WI38 (cell line): ENCODE measurements around the gene RYR3.
A peak's percentile ranks its signal among the peaks of the same experiment; 100 is the strongest.

Experiments
- H3K4me3 ChIP-seq: 2 replicates; pipeline ENCODE4 v1.5.1; 2011; ENCODE audit warnings: low read depth, mild to moderate bottlenecking, control low read depth, low read length
- TF ChIP-seq, protein P1 (sequence below): IDR thresholded peaks from 2 replicates; pipeline ENCODE4 v1.5.1; 2012; ENCODE audit warnings: low read depth, mild to moderate bottlenecking, control low read depth, low read length

Gene RYR3

DNA sequence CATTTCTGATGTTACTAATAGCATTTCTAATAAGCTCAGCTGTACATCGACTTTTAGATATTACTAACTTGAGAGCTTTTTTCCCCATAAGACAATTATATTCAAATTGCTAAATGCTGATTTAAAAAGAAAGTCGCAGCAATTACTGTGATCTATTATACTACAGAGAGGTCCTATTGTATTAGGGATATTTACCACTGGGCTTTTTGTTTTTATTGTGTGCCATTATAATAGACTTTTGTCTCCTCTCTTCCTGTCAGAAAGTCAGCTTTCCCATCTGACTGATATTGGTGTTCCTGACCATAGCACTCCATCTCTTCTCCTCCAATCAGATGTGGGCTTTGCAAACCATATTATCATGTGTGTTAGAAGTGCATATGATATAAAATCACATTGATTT is 27.2 kb upstream of the RYR3 start:
- TF ChIP-seq, protein P1, sequence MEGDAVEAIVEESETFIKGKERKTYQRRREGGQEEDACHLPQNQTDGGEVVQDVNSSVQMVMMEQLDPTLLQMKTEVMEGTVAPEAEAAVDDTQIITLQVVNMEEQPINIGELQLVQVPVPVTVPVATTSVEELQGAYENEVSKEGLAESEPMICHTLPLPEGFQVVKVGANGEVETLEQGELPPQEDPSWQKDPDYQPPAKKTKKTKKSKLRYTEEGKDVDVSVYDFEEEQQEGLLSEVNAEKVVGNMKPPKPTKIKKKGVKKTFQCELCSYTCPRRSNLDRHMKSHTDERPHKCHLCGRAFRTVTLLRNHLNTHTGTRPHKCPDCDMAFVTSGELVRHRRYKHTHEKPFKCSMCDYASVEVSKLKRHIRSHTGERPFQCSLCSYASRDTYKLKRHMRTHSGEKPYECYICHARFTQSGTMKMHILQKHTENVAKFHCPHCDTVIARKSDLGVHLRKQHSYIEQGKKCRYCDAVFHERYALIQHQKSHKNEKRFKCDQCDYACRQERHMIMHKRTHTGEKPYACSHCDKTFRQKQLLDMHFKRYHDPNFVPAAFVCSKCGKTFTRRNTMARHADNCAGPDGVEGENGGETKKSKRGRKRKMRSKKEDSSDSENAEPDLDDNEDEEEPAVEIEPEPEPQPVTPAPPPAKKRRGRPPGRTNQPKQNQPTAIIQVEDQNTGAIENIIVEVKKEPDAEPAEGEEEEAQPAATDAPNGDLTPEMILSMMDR = no peak
- no peak overlapping the region for H3K4me3 ChIP-seq

DNA sequence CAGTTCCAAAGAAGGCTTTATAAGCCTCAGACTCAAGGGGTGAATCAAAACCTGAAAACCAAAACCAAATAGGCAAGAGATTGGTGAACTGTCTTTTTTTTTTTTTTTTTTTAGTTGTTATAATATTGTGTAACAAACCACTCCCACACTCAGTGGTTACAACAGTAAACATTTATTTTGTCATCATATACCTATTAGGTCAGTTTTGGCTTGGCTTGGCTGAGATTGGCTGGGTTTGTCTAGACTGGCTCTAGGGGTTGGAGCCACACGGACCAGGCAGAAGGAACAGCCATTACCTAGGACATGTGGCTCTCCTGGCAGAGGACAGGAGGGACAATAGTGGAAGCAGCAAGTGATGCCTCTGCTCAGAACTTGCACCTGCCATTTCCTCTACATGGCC is 26.4 kb upstream of the RYR3 start:
- H3K4me3 ChIP-seq = no peak overlapping the region
- TF ChIP-seq, protein P1 = no peak

DNA sequence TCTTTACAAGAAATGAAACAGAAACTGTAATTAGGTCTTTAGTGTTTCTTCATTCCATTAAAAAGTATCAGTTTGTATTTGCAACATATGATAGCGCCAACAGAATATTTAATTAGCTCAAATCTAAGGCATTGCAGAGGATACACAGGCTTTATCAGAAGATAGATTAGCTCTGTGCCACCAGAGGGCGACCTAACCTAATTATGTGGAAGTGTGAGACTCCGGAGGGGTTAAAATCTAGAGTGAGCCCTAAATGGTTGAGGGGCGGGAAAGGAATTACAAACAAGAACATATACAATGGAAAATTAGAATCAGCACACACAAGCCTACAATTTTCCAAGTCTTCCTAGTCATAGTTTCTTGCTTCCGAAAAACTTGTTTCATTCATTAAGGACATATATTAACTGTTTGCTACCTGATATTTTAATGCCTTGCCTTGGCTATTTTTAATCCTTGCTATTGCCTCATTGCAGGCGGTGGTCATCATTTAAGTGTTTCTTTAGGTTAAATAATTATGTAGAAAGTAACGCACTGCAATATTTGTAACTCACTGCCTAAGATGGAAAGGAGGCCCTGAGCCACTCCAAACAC is 18.0 kb upstream of the RYR3 start:
- TF ChIP-seq, protein P1 = peak; percentile 46; the same call in 1 of the 2 replicates
- no peak overlapping the region for H3K4me3 ChIP-seq

DNA sequence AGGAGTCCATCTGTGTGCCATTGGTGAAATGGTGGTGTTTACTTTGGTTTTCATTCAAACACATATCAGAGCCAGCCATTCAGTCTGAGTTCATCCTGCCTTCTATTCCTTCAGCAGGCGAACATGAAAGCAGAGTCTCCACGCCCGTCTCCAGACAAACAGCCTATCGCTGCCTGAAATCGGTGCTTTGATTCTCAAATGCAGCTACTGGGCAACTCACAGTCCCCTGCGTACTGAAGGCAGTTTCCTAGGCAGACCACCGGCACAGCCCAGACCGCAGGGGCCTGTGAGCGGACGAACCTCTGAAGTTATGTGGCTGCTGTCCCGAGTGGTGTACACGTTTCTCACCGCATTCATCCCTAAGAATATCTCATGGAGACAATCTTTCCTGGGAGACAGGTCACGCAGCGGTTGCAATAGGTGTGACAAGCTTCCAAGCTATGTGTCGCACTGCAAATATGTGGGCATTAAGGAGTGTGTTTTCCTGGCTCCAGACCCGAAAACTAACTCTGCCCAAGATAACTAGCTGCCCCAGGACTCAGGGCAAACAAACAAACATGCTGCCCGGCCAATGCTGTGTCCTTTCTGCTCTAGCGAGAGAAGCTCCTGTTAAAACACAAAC is 16.9 kb upstream of the RYR3 start:
- no peak overlapping the region for H3K4me3 ChIP-seq
- TF ChIP-seq, protein P1 = no peak

DNA sequence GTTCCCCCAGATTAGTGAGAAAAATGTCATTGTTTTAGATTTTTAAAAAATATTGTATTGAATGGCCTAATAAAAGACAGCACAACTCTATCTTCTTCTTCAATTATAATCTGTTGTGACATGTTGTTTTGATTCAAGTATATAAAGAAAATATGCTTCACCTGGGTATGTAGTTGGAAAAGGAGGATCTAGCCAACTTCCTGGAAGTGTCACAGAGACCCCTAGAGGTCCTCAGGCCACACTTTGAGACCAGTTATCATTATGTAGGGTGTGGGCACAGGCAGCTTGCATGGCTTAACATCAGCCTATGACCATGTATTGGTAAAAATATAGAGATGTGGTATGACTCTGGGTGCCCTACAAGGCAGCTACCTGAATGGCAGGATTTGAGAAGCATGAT is 14.7 kb upstream of the RYR3 start:
- TF ChIP-seq, protein P1 = no peak
- H3K4me3 ChIP-seq = no peak overlapping the region

DNA sequence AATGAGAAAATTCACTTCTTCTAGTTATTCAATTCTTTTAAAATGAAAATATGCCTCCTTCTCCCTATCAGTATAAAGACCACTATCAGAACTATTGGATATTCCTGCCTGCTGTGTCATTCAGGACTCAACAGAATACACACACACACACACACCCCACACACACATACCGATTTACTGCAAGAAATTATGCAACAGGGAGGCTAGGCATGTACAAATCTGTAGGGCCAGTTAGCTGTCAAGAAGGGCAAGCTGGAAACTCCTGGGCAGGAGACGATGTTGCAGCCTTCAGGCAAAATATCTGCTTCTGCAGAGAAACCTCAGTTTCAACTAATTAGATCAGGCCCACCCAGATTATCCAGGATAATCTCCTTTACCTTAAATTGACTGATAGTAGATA is 13.9 kb upstream of the RYR3 start:
- TF ChIP-seq, protein P1 = no peak

DNA sequence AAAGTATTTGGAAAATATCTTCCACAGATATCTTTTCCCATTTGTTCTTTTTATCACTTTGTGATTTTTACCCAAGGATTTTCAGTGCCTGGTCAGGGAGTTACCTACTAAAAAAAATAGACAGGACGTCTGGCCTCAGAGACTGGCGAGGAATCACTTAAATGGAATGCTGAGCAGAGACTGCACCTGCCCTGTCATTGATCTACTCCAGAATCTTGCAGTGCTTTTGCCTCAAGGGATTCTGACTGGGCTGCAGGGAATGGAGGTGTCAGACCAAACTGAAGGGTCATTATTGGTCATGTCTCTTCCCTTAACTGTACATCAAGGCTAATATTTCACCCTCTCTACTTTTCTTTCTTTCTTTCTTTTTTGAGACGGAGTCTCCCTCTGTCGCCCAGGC is 12.1 kb upstream of the RYR3 start:
- TF ChIP-seq, protein P1 = no peak
- no peak overlapping the region for H3K4me3 ChIP-seq

More for the DNA sequence above, 13.9 kb upstream of the RYR3 start:
- no peak overlapping the region for H3K4me3 ChIP-seq
